ENCODE measurements around the gene GSTT4. TPM values are rescaled to one million over a fixed set of nuclear protein-coding genes. Genes with fewer than 3 reads are reported as not detected.

GSTT4 gene
- total RNA-seq, result not detected

DNA sequence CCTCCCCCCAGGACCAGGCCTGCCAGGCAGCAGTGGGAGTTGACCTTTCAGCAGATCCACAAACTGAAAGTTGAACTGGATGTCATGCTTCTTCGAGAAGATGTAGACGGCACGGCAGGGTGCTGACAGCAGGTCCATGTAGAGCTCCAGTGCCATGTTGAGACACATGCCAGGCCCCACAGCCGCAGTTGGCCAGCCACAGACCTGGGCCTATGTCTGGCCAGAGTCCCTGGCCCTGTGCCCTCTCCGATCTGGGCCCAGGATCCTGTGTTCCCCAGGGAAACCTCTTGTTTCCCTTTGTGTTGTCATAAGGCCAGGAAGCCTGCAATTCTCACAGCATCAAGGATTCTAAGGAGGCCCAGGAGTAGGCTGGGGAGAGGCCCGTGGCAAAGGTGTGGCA is at the start of gene GSTT4:
TSS of gene GSTT4 (minus strand) at position 253 of the 400 bp plus-strand sequence. CDS start at position 156, 97 bp downstream.
- TF ChIP-seq, protein P1, sequence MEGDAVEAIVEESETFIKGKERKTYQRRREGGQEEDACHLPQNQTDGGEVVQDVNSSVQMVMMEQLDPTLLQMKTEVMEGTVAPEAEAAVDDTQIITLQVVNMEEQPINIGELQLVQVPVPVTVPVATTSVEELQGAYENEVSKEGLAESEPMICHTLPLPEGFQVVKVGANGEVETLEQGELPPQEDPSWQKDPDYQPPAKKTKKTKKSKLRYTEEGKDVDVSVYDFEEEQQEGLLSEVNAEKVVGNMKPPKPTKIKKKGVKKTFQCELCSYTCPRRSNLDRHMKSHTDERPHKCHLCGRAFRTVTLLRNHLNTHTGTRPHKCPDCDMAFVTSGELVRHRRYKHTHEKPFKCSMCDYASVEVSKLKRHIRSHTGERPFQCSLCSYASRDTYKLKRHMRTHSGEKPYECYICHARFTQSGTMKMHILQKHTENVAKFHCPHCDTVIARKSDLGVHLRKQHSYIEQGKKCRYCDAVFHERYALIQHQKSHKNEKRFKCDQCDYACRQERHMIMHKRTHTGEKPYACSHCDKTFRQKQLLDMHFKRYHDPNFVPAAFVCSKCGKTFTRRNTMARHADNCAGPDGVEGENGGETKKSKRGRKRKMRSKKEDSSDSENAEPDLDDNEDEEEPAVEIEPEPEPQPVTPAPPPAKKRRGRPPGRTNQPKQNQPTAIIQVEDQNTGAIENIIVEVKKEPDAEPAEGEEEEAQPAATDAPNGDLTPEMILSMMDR (IDR thresholded peaks at IDR 0.05), result no peak
- TF ChIP-seq POLR2A (IDR thresholded peaks at IDR 0.05), result no peak
- Histone ChIP-seq H3K4me3 (no peak within 1 kb of the TSS), H3K27me3 (no peaks in the 10 kb centered on the region), H3K4me1 (no peaks in the 10 kb centered on the region), H3K27ac (no peak within 1 kb of the TSS), H3K36me3 (no peaks in the 10 kb centered on the region), H3K9me3 (no peaks in the 10 kb centered on the region)
- no peak for DNase-seq
- intact Hi-C loops (cut with DNase I; ENCODE audit: low total_unique reads), result no loop called here

DNA sequence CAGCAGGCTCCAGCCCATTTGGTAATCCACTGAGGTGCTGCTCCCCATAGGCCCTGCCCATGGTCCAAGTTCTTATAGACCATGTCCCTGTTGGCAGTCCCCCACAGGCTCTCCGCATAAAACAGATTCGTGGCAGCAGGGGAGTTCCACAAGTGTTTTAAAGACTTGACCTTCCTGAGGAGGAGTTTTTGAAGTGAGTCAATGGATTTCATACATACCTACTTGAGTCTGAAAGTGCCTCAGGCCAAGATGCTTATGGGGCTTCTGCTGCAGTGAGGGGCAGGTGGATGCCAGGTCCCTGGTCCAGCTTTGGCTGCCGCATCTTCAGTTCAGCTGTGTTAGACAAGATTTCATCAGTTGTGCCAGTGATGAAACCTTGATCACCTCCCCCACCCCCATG is 49.1 kb upstream of the GSTT4 start:
- intact Hi-C loops (cut with DNase I; ENCODE audit: low total_unique reads), result no loop called here
- DNase-seq, result no peak
- Histone ChIP-seq H3K27me3 (no peaks in the 10 kb centered on the region), H3K36me3 (no peaks in the 10 kb centered on the region), H3K27ac (no peak overlapping the region), H3K9me3 (no peaks in the 10 kb centered on the region), H3K4me3 (no peak overlapping the region), H3K4me1 (no peaks in the 10 kb centered on the region)
- TF ChIP-seq POLR2A (IDR thresholded peaks at IDR 0.05), result no peak
- TF ChIP-seq, protein P1 (IDR thresholded peaks at IDR 0.05), result no peak

DNA sequence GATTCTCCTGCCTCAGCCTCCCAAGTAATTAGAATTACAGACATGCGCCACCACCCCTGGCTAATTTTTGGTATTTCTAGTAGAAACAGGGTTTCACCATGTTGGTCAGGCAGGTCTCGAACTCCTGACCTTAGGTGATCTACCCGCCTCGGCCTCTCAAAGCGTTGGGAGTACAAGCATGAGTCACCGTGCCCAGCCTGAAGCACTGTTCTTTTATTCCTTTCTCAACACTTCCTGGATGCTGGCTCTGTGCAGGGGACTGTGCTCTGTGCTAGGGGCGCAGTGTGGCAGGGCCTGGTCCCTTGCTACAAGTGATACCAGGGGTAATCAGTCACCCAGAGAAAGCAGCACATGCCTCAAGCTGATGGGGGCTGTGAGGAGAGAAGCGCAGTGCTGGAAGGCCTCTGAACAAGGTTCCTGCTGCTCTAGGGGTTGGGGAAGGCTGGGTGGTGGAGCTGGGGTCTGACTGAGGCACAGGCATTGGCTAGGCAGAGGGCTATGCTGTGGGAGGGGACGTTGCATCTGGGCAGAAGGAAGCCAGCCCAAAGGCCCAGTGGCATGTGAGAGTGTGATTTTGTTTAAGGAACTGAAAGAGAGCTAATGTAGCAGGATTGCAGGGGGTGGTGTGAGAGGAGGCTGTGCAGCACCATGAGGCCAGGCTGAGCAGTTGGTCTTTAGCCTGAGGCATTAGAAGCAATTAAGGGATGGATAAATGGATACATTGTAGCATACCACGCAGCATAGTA is 48.4 kb upstream of the GSTT4 start:
- H3K36me3 ChIP-seq, result no peaks in the 10 kb centered on the region
- no peaks in the 10 kb centered on the region for H3K9me3 ChIP-seq
- no peaks in the 10 kb centered on the region for H3K27me3 ChIP-seq
- TF ChIP-seq POLR2A (IDR thresholded peaks at IDR 0.05), result no peak
- TF ChIP-seq, protein P1 (IDR thresholded peaks at IDR 0.05), result no peak
- no peak overlapping the region for H3K27ac ChIP-seq
- DNase-seq, result no peak
- intact Hi-C loops (cut with DNase I; ENCODE audit: low total_unique reads), result no loop called here
- no peaks in the 10 kb centered on the region for H3K4me1 ChIP-seq
- no peak overlapping the region for H3K4me3 ChIP-seq

DNA sequence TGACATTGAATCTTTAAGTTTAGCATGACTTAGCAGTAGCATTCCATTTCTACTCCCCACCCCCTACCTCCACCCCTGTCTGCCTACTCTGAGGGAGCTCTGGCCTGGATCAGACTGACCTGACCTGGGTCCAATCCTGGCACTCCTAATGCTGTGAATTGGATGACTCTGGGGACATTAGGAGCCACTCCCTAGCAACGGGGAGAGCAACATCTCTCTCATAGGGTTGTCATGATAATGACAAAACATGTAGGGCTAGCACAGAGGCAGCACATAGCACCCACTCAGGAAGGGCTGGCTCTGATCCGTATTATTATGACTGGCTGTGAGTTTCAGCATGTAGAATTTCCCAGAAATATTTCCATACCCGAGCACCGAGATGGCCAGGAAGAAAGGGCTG is 46.3 kb upstream of the GSTT4 start:
- no peak overlapping the region for H3K4me3 ChIP-seq
- no peak for TF ChIP-seq POLR2A (IDR thresholded peaks at IDR 0.05)
- TF ChIP-seq, protein P1 (IDR thresholded peaks at IDR 0.05), result no peak
- H3K4me1 ChIP-seq, result no peaks in the 10 kb centered on the region
- no peaks in the 10 kb centered on the region for H3K9me3 ChIP-seq
- H3K27ac ChIP-seq, result no peak overlapping the region
- no peaks in the 10 kb centered on the region for H3K27me3 ChIP-seq
- no peak for DNase-seq
- intact Hi-C loops (cut with DNase I; ENCODE audit: low total_unique reads), result no loop called here
- H3K36me3 ChIP-seq, result no peaks in the 10 kb centered on the region

DNA sequence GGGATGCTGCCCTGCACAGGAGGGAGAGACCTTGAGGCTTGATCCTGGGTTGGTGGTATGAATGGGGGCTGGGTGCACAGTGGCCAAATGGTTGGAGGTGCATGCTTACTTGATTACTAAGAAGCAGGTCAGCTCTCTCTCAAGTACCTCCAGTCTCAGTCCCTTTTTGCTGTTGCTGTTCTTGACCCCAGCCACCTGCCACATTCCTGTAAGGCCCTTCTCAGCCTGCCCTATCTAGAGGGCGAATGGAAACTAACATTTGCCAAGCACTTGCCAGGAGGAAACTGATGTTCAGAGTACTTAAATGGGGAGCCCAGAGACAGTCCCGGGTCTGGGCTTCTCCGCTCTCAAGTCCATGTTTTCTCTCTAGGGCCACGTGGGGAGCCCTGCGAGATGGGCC is 45.8 kb upstream of the GSTT4 start:
- Histone ChIP-seq H3K27ac (no peak overlapping the region), H3K9me3 (no peaks in the 10 kb centered on the region), H3K4me3 (no peak overlapping the region), H3K36me3 (no peaks in the 10 kb centered on the region), H3K4me1 (no peaks in the 10 kb centered on the region), H3K27me3 (no peaks in the 10 kb centered on the region)
- no peak for DNase-seq
- TF ChIP-seq, protein P1 (IDR thresholded peaks at IDR 0.05), result no peak
- no peak for TF ChIP-seq POLR2A (IDR thresholded peaks at IDR 0.05)
- intact Hi-C loops (cut with DNase I; ENCODE audit: low total_unique reads), result no loop called here

Measured in uterus (tissue), 4 donors.